Measurements from ENCODE around the gene GTF3C1. TPM values are rescaled to one million over a fixed set of nuclear protein-coding genes. Genes with fewer than 3 reads are reported as not detected.

The GTF3C1 gene
- total RNA-seq, 6 donors from 2014 or later, result 58.3 to 138 (median 73.3) TPM

DNA sequence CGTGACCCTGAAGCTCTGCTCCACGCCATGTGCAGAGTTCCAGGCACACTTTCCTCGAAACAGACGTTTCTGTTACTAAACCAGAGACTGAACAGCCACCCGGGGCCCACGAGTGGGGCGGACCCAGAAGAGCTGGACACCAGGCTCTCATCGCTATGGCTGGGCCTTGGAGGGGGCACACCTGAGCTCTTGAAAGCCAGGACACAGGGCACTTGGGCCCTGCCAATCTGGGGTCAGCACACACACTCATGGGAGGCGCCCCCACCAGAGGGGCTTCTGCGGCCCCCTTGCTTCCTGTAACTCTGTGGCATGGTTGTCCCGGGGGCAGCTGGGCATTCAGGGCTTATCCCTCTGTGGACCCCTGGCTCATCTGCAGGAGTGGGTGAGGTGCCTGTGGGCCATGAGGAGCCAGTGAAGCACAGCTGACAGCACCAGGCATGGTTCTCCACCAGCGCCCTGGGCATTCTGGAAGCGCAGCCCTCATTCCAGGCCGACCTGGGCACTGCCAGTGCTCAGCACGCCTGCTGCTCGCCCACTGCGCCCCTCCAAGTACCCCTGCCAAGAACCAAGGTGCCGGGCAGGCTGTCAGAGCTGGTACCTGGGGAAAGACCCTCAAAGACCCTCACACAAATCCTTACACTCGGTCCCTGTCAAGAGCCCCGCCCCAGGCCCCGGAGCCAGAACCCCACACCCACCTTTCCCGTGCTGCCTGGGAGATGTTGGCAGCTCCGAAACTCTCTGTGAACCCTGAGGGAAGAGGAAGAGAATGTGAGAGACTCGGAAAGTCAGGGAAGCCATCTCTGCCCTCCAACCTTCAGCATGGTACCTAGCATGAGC lies 86.6 kb downstream of the GTF3C1 start:
- Histone ChIP-seq H3K4me3 (no peak overlapping the region), H3K9me3 (no peaks in the 10 kb centered on the region), H3K27ac (no peak overlapping the region), H3K4me1 (peaks cover 0 to 6% (median 0%) of the 10 kb centered on the region in 4 donors), H3K27me3 (no peaks in the 10 kb centered on the region), H3K36me3 (peaks cover 21 to 93% (median 72%) of the 10 kb centered on the region in 4 donors)
- WGBS, 2 donors, result 94 to 97% methylated on average over 15 to 22 of the region's 24 CpGs
- TF ChIP-seq, protein P1, sequence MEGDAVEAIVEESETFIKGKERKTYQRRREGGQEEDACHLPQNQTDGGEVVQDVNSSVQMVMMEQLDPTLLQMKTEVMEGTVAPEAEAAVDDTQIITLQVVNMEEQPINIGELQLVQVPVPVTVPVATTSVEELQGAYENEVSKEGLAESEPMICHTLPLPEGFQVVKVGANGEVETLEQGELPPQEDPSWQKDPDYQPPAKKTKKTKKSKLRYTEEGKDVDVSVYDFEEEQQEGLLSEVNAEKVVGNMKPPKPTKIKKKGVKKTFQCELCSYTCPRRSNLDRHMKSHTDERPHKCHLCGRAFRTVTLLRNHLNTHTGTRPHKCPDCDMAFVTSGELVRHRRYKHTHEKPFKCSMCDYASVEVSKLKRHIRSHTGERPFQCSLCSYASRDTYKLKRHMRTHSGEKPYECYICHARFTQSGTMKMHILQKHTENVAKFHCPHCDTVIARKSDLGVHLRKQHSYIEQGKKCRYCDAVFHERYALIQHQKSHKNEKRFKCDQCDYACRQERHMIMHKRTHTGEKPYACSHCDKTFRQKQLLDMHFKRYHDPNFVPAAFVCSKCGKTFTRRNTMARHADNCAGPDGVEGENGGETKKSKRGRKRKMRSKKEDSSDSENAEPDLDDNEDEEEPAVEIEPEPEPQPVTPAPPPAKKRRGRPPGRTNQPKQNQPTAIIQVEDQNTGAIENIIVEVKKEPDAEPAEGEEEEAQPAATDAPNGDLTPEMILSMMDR (IDR thresholded peaks at IDR 0.05), result no peak
- TF ChIP-seq POLR2A (IDR thresholded peaks at IDR 0.05) (no peak), POLR2AphosphoS5 (IDR thresholded peaks at IDR 0.05) (no peak), EP300 (IDR thresholded peaks at IDR 0.05) (no peak)
- DNase-seq (peak in 1 of 2 donors; percentile 64), ATAC-seq (ENCODE audit: low FRiP score in 2 of 2) (no peak)

- TF ChIP-seq, protein P1 (IDR thresholded peaks at IDR 0.05), result no peak
- no peak for TF ChIP-seq POLR2A (IDR thresholded peaks at IDR 0.05)
- no peak for TF ChIP-seq POLR2AphosphoS5 (IDR thresholded peaks at IDR 0.05)
- TF ChIP-seq EP300 (IDR thresholded peaks at IDR 0.05), result no peak
- Histone ChIP-seq H3K27ac (no peak overlapping the region), H3K36me3 (peaks cover 16 to 86% (median 64%) of the 10 kb centered on the region in 4 donors), H3K27me3 (no peaks in the 10 kb centered on the region), H3K4me1 (peaks cover 0 to 6% (median 1%) of the 10 kb centered on the region in 4 donors), H3K4me3 (no peak overlapping the region), H3K9me3 (no peaks in the 10 kb centered on the region)
- ATAC-seq (ENCODE audit: low FRiP score in 2 of 2) (no peak), DNase-seq (peak in 1 of 2 donors; percentile 80)
- WGBS, 2 donors, result 90 to 96% methylated on average over 2 to 11 of the region's 18 CpGs
Measured at GRCh38 chr16:27462200-27462845, 87.4 kb downstream of the GTF3C1 start.

- H3K4me3 ChIP-seq, result no peak overlapping the region
- DNase-seq, result no peak
- TF ChIP-seq, protein P1 (IDR thresholded peaks at IDR 0.05), result no peak
- H3K4me1 ChIP-seq, result peaks cover 0 to 11% (median 6%) of the 10 kb centered on the region in 4 donors
- H3K9me3 ChIP-seq, result no peaks in the 10 kb centered on the region
- peak overlapping the region in 1 of 4 donors; percentile 19 for H3K27ac ChIP-seq
- no peak for ATAC-seq (ENCODE audit: low FRiP score in 2 of 2)
- H3K36me3 ChIP-seq, result peaks cover 16 to 79% (median 57%) of the 10 kb centered on the region in 4 donors
- H3K27me3 ChIP-seq, result no peaks in the 10 kb centered on the region
- 63 to 81% methylated on average over 8 to 13 of the region's 16 CpGs for WGBS, 2 donors
Measured at GRCh38 chr16:27461483-27462171, 88.1 kb downstream of the GTF3C1 start.

- Histone ChIP-seq H3K4me3 (no peak overlapping the region), H3K27ac (peak overlapping the region in 1 of 4 donors; percentile 19), H3K36me3 (peaks cover 13 to 71% (median 52%) of the 10 kb centered on the region in 4 donors), H3K27me3 (no peaks in the 10 kb centered on the region), H3K4me1 (peaks cover 0 to 18% (median 12%) of the 10 kb centered on the region in 4 donors), H3K9me3 (no peaks in the 10 kb centered on the region)
- 73 to 86% methylated on average over 9 to 15 of the region's 20 CpGs for WGBS, 2 donors
- no peak for DNase-seq
- no peak for ATAC-seq (ENCODE audit: low FRiP score in 2 of 2)
- no peak for TF ChIP-seq POLR2A (IDR thresholded peaks at IDR 0.05)
- no peak for TF ChIP-seq EP300 (IDR thresholded peaks at IDR 0.05)
- TF ChIP-seq, protein P1 (IDR thresholded peaks at IDR 0.05), result no peak
- TF ChIP-seq POLR2AphosphoS5 (IDR thresholded peaks at IDR 0.05), result no peak
Measured at GRCh38 chr16:27460663-27461482, 88.8 kb downstream of the GTF3C1 start.
